Stimulated activated naive CD8-positive, alpha-beta T cell treated with anti-CD3 and anti-CD28 coated beads, Interleukin-15, Interleukin-2, amounts not matched to agents 100 ng/mL and 50 ng/mL, for 24 hours (primary cell): Measurements from ENCODE around the gene ACBD7.

Experiments
- H3K27ac Mint-ChIP-seq: one replicate; pipeline ENCODE4 v1.8.0; 2021; ENCODE audit warnings: mild to moderate bottlenecking, mixed read lengths
- H3K27me3 Mint-ChIP-seq: one replicate; pipeline ENCODE4 v1.8.0; 2021; ENCODE audit warnings: mixed read lengths
- H3K36me3 Mint-ChIP-seq: one replicate; pipeline ENCODE4 v1.8.0; 2021; ENCODE audit warnings: low read depth, mixed read lengths
- H3K4me1 Mint-ChIP-seq: one replicate; pipeline ENCODE4 v1.8.0; 2021; ENCODE audit warnings: low read depth, mixed read lengths
- H3K4me3 Mint-ChIP-seq: one replicate; pipeline ENCODE4 v1.8.0; 2021; ENCODE audit warnings: mild to moderate bottlenecking, mixed read lengths
- H3K9me3 Mint-ChIP-seq: one replicate; pipeline ENCODE4 v1.8.0; 2021; ENCODE audit warnings: mixed read lengths

The ACBD7 gene

GRCh38 chr10:15060638-15061037 is 27.9 kb downstream of the ACBD7 start:
- Mint-ChIP-seq H3K4me3 (no peak overlapping the region), H3K36me3 (no peaks in the 10 kb centered on the region), H3K27ac (no peak overlapping the region), H3K9me3 (peaks cover 15% of the 10 kb centered on the region), H3K4me1 (no peaks in the 10 kb centered on the region), H3K27me3 (peaks cover 26% of the 10 kb centered on the region)

- no peaks in the 10 kb centered on the region for H3K36me3 Mint-ChIP-seq
- peaks cover 10% of the 10 kb centered on the region for H3K9me3 Mint-ChIP-seq
- H3K27ac Mint-ChIP-seq, result no peak overlapping the region
- H3K4me3 Mint-ChIP-seq, result no peak overlapping the region
- no peaks in the 10 kb centered on the region for H3K4me1 Mint-ChIP-seq
- peaks cover 20% of the 10 kb centered on the region for H3K27me3 Mint-ChIP-seq
Measured at GRCh38 chr10:15059914-15060313, 28.7 kb downstream of the ACBD7 start.

DNA sequence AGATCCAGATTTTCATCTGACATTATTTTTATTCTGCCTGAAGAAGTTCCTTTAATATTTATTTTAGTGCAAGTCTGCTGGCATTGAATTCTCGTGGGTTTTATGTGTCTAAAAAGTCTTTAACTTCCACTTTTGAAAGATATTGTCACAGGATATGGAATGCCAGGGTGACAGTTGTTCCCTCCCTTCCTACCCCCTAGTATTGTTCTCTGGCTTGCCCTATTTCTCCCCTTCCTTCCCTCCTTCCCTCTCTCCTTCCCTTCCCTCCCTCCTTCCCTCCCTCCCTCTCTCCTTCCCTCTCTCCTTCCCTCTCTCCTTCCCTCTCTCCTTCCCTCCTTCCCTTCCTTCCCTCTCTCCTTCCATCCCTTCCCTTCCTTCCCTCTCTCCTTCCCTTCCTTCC is 29.9 kb downstream of the ACBD7 start:
- H3K9me3 Mint-ChIP-seq, result peaks cover 10% of the 10 kb centered on the region
- peaks cover 15% of the 10 kb centered on the region for H3K27me3 Mint-ChIP-seq
- no peak overlapping the region for H3K27ac Mint-ChIP-seq
- H3K4me1 Mint-ChIP-seq, result no peaks in the 10 kb centered on the region
- H3K4me3 Mint-ChIP-seq, result no peak overlapping the region
- no peaks in the 10 kb centered on the region for H3K36me3 Mint-ChIP-seq

DNA sequence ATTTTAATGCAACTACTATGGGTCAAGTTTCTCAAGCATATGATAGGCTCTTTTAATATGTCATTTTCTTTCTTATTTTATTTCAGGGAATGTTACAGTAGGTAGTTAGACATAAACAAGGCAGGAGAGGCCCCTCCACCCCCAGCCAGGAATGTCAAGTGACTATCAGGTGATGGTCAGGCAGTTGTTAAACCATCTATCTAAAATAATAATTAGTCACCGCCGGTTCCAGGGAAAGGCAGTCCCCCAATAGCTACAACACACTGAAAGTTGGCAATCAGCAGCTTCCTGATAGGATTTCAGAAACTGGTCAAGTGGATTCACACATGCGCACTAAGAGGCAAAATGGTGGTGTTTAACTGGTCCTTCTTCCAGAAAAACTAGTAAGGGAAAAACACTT is 35.5 kb downstream of the ACBD7 start:
- H3K27me3 Mint-ChIP-seq, result peaks cover 3% of the 10 kb centered on the region
- no peaks in the 10 kb centered on the region for H3K36me3 Mint-ChIP-seq
- no peak overlapping the region for H3K4me3 Mint-ChIP-seq
- no peaks in the 10 kb centered on the region for H3K4me1 Mint-ChIP-seq
- no peaks in the 10 kb centered on the region for H3K9me3 Mint-ChIP-seq
- no peak overlapping the region for H3K27ac Mint-ChIP-seq

- no peaks in the 10 kb centered on the region for H3K9me3 Mint-ChIP-seq
- no peaks in the 10 kb centered on the region for H3K36me3 Mint-ChIP-seq
- peaks cover 3% of the 10 kb centered on the region for H3K27me3 Mint-ChIP-seq
- H3K27ac Mint-ChIP-seq, result no peak overlapping the region
- H3K4me1 Mint-ChIP-seq, result no peaks in the 10 kb centered on the region
- H3K4me3 Mint-ChIP-seq, result no peak overlapping the region
Measured at GRCh38 chr10:15052121-15052520, 36.5 kb downstream of the ACBD7 start.

- no peaks in the 10 kb centered on the region for H3K4me1 Mint-ChIP-seq
- no peaks in the 10 kb centered on the region for H3K27me3 Mint-ChIP-seq
- no peak overlapping the region for H3K27ac Mint-ChIP-seq
- no peaks in the 10 kb centered on the region for H3K9me3 Mint-ChIP-seq
- H3K36me3 Mint-ChIP-seq, result no peaks in the 10 kb centered on the region
- no peak overlapping the region for H3K4me3 Mint-ChIP-seq
Measured at GRCh38 chr10:15049533-15049932, 39.0 kb downstream of the ACBD7 start.

DNA sequence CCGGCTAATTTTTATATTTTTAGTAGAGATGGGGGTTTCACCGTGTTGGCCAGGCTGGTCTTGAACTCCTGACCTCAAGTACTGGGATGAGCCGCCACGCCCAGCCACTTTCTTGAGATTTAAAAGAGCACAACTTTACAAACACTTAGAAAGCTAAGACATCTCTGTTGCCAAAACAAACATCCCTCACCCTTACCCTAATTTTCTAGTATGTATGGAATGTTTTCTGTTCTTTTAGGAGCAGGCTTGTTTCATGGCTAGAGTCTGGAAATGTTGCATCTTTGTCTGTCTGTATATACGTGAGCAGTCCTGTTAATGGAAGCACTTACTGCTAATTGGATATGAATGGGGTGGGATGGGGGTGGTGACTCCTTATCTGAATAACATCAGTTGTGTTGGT is 42.0 kb downstream of the ACBD7 start:
- H3K36me3 Mint-ChIP-seq, result no peaks in the 10 kb centered on the region

GRCh38 chr10:15045380-15045779 is 43.2 kb downstream of the ACBD7 start:
- Mint-ChIP-seq H3K4me1 (peaks cover 5% of the 10 kb centered on the region), H3K36me3 (no peaks in the 10 kb centered on the region), H3K27ac (no peak overlapping the region), H3K9me3 (peaks cover 5% of the 10 kb centered on the region), H3K27me3 (no peaks in the 10 kb centered on the region), H3K4me3 (no peak overlapping the region)

More for the DNA sequence above, 42.0 kb downstream of the ACBD7 start:
- peaks cover 5% of the 10 kb centered on the region for H3K9me3 Mint-ChIP-seq
- peaks cover 5% of the 10 kb centered on the region for H3K4me1 Mint-ChIP-seq
- H3K27ac Mint-ChIP-seq, result no peak overlapping the region
- H3K27me3 Mint-ChIP-seq, result no peaks in the 10 kb centered on the region
- no peak overlapping the region for H3K4me3 Mint-ChIP-seq

DNA sequence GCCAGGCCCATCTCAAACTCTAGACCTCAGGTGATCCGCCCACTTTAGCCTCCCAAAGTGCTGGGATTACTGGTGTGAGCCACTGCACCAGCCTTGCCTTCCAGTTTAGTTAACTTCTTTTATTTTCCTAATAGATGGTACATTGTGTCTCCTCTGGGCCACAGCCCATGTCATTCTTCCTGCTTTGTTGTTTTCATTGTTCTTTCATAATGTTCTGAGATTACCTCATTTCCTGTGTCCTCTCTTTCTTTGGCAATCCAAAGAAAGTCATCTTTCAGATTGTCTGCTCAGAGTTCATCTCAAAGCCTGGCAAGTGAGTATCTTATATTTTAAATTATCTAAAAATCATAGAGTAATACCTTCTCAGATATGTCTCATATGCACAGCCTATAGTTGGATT is 44.9 kb downstream of the ACBD7 start, which contains the start of gene OLAH:
Gene OLAH, plus strand, starts transcription at position 270 of the 400 bp plus-strand sequence. CDS start 3,346 bp downstream, outside the sequence.
- no peaks in the 10 kb centered on the region for H3K27me3 Mint-ChIP-seq
- H3K27ac Mint-ChIP-seq, result no peak within 1 kb of the TSS
- no peak within 1 kb of the TSS for H3K4me3 Mint-ChIP-seq
- H3K36me3 Mint-ChIP-seq, result no peaks in the 10 kb centered on the region
- peaks cover 5% of the 10 kb centered on the region for H3K9me3 Mint-ChIP-seq
- peaks cover 5% of the 10 kb centered on the region for H3K4me1 Mint-ChIP-seq

- no peaks in the 10 kb centered on the region for H3K9me3 Mint-ChIP-seq
- no peaks in the 10 kb centered on the region for H3K36me3 Mint-ChIP-seq
- H3K27ac Mint-ChIP-seq, result no peak overlapping the region
- no peak overlapping the region for H3K4me3 Mint-ChIP-seq
- H3K27me3 Mint-ChIP-seq, result peaks cover 3% of the 10 kb centered on the region
- H3K4me1 Mint-ChIP-seq, result peaks cover 6% of the 10 kb centered on the region
Measured at GRCh38 chr10:15038416-15038815, 50.2 kb downstream of the ACBD7 start.

GRCh38 chr10:15037691-15038090 is 50.9 kb downstream of the ACBD7 start:
- Mint-ChIP-seq H3K9me3 (no peaks in the 10 kb centered on the region), H3K36me3 (no peaks in the 10 kb centered on the region), H3K4me1 (peaks cover 6% of the 10 kb centered on the region)

DNA sequence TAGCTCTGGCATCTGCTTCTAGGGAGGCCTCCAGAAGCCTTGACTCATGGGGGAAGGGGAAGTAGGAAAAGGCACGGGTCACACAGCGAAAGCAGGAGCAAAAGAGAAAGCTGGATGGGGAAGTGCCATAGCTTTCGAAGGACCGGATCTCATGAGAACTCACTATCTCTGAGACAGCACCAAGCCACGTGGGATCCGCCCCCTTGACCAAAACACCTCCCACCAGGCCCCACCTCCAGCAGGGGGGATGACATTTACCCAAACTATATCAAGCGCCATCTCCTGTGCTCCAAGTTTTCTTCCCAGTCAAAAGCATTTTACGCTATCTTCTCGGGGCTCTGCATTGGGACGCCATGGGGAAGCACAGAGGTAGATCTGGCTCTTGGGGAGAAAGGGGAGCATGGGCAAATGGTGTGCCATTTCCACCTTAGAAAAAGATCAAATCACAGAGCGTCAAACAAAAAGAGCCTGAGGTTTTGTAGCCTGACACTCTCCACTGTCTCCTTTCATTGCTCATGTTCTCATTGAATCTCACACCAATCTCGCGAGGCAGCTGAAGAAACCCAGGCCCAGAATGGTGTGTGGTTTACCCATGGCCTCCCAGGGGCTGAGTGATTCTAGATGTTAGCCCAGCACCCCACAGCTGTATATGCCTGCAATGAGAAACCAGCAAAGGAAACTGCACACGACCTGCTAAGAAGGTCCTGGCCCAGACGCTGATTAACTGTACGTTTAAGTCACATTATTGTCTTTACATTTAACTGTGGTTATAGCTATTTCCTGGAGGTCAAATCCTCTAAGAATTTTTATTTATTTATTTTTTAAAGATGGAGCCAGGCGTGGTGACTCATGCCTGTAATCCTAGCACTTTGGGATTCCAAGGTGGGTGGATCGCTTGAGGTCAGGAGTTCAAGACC is 52.9 kb downstream of the ACBD7 start:
- H3K9me3 Mint-ChIP-seq, result no peaks in the 10 kb centered on the region
- peaks cover 6% of the 10 kb centered on the region for H3K4me1 Mint-ChIP-seq
- no peaks in the 10 kb centered on the region for H3K36me3 Mint-ChIP-seq
- peaks cover 3% of the 10 kb centered on the region for H3K27me3 Mint-ChIP-seq
- H3K27ac Mint-ChIP-seq, result no peak overlapping the region
- H3K4me3 Mint-ChIP-seq, result no peak overlapping the region

More at GRCh38 chr10:15037691-15038090, 50.9 kb downstream of the ACBD7 start:
- Mint-ChIP-seq H3K27me3 (peaks cover 3% of the 10 kb centered on the region), H3K4me3 (no peak overlapping the region), H3K27ac (no peak overlapping the region)

DNA sequence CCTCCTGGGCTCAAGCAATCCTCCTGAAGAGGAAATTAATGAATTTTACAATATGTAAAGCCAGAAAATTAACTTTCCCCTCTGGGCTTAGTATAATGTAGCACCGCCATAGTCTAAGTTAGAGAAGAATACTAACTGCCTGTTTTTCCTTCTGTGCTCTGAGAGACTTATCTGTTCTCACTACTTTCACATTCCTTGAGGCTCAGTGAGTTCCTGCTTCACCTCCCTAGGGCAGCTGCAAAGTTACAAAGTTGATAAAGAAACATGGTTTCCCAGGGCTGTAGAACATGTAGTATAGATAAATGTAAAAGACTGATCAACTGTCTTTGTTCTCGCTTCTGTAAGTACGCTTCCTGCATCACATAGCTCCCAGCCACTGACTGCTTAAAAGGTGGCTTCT is 60.8 kb downstream of the ACBD7 start:
- no peaks in the 10 kb centered on the region for H3K4me1 Mint-ChIP-seq

More for the DNA sequence above, 60.8 kb downstream of the ACBD7 start:
- Mint-ChIP-seq H3K36me3 (no peaks in the 10 kb centered on the region), H3K9me3 (no peaks in the 10 kb centered on the region), H3K27me3 (no peaks in the 10 kb centered on the region), H3K4me3 (no peak overlapping the region), H3K27ac (no peak overlapping the region)
